Skeletal muscle satellite cell (primary cell): ENCODE results near the gene FN1.
"Not testable (repeated sequence)": the region's sequence is repeated elsewhere in the genome, so short reads cannot be mapped to it uniquely, and the experiment has no call there.

Experiments
- H3K27me3 ChIP-seq: 2 replicates; pipeline ENCODE4 v1.7.0; 2013; ENCODE audit warnings: low read length; ENCODE audit not compliant: control insufficient read depth, insufficient read depth
- H3K36me3 ChIP-seq: 2 replicates; pipeline ENCODE4 v1.7.0; 2013; ENCODE audit warnings: mild to moderate bottlenecking, control low read depth, low read length; ENCODE audit not compliant: insufficient read depth
- H3K4me1 ChIP-seq: 2 replicates; pipeline ENCODE4 v1.7.0; 2013; ENCODE audit warnings: low read length; ENCODE audit not compliant: control insufficient read depth, insufficient read depth
- H3K4me2 ChIP-seq: 2 replicates; pipeline ENCODE4 v1.7.0; 2013; ENCODE audit warnings: mild to moderate bottlenecking, low read length
- H3K4me3 ChIP-seq: 2 replicates; pipeline ENCODE4 v1.7.0; 2013; ENCODE audit warnings: low read length
- H3K9ac ChIP-seq: 2 replicates; pipeline ENCODE4 v1.7.0; 2013; ENCODE audit warnings: mild to moderate bottlenecking, low read depth, low read length, moderate library complexity
- H3K9me3 ChIP-seq: replicated peaks from 2 replicates; pipeline ENCODE4 v1.7.0; 2013; ENCODE audit warnings: mild to moderate bottlenecking, control low read depth, low read length

The FN1 gene

GRCh38 chr2:215360059-215360458, 75.8 kb downstream of the FN1 start:
- H3K27me3 ChIP-seq, H3K4me3 ChIP-seq, H3K9me3 ChIP-seq, H3K4me2 ChIP-seq, H3K9ac ChIP-seq, H3K4me1 ChIP-seq: not testable (repeated sequence)
- peaks cover 68% of the 10 kb centered on the region for H3K36me3 ChIP-seq

- Histone ChIP-seq H3K9ac (no peak overlapping the region), H3K4me1 (peaks cover under 1% of the 10 kb centered on the region), H3K36me3 (peaks cover 63% of the 10 kb centered on the region), H3K4me3 (no peak overlapping the region), H3K9me3 (no peaks in the 10 kb centered on the region), H3K27me3 (no peaks in the 10 kb centered on the region), H3K4me2 (no peak overlapping the region)
Observed at GRCh38 chr2:215359576-215359922, 76.3 kb downstream of the FN1 start.

- Histone ChIP-seq H3K9me3 (no peaks in the 10 kb centered on the region), H3K36me3 (peaks cover 58% of the 10 kb centered on the region), H3K4me2 (no peak overlapping the region), H3K27me3 (no peaks in the 10 kb centered on the region), H3K4me1 (no peaks in the 10 kb centered on the region), H3K4me3 (no peak overlapping the region), H3K9ac (no peak overlapping the region)
Observed at GRCh38 chr2:215358891-215359575, 76.8 kb downstream of the FN1 start.

DNA sequence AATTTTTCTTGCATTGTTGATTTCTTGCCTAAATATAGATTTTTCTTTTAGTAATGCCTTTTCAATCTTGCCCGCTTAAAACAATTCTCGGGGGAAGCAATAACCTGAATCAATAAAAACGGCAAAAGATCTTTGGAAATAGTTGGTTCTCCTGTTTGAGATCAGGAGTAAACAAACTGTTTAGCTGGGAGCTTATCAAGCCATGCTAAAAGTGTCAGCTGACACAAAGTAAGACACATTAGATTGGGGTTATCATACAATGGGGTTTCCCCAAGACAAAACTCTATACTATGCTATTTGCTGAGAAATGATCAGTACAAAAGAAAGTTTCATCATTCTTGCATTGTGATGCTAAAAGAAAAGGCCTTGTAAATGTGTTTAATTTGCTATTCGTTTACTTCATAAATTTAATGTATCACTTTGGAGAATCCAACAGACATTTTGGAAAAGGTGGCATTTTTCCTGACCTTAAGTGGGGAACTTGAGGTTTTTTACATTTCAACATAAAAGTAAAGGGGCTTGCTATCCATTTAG, 77.5 kb downstream of the FN1 start:
- Histone ChIP-seq H3K9ac (no peak overlapping the region), H3K9me3 (no peaks in the 10 kb centered on the region), H3K27me3 (no peaks in the 10 kb centered on the region), H3K4me2 (no peak overlapping the region), H3K36me3 (peaks cover 51% of the 10 kb centered on the region), H3K4me3 (no peak overlapping the region), H3K4me1 (no peaks in the 10 kb centered on the region)

DNA sequence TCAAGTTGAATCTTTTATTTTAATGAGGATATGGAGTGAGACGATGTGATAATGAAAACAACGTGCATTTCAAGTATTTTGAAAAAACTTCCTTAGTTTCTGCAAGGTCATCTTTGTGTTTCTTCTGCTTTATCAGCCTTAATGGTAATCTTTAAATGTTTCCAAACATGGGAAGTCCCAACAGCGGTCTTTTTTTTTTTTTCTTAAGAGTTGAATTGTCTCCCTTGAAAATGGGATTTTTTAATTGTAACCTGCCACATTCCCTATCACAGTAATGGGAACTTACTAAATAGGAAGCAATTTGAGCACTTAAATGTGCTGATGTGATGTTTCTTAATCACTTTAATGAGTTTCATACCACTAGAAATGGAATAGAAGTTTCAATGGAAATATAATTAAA, 78.2 kb downstream of the FN1 start:
- no peaks in the 10 kb centered on the region for H3K4me1 ChIP-seq
- H3K27me3 ChIP-seq, result no peaks in the 10 kb centered on the region
- H3K9ac ChIP-seq, result no peak overlapping the region
- no peak overlapping the region for H3K4me3 ChIP-seq
- H3K36me3 ChIP-seq, result peaks cover 44% of the 10 kb centered on the region
- no peaks in the 10 kb centered on the region for H3K9me3 ChIP-seq
- H3K4me2 ChIP-seq, result no peak overlapping the region

- Histone ChIP-seq H3K4me2 (no peak overlapping the region), H3K9me3 (no peaks in the 10 kb centered on the region), H3K4me1 (no peaks in the 10 kb centered on the region), H3K36me3 (peaks cover 38% of the 10 kb centered on the region), H3K4me3 (no peak overlapping the region), H3K9ac (no peak overlapping the region), H3K27me3 (no peaks in the 10 kb centered on the region)
Observed at GRCh38 chr2:215356948-215357461, 78.9 kb downstream of the FN1 start.

DNA sequence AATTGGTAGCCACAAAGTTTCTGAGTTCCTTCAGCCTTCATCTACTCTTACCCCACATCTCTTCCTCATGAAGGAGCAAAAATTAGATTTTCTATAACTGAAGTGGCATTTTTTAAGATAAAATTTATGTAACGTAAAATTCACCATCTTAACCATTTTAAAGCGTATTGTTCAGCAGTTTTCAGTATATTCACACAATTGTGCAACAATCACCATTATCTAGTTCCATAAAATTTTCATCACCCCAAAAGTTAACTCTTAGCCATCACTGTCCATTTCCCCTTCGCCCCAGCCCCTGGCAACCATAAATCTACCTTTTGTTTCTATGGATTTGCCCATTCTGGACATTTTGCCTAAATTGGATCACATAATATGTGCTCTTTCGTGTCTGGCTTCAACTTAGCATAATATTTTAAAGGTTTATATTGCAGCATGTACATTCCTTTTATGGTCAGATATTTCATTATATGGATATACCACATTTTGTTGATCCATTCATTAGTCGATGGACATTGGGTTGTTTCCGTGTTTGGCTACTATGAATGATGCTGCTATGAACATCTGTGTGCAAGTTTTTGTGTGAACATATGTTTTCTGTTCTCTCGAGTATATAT, 79.4 kb downstream of the FN1 start:
- Histone ChIP-seq H3K4me1 (no peaks in the 10 kb centered on the region), H3K36me3 (peaks cover 37% of the 10 kb centered on the region), H3K9me3 (no peaks in the 10 kb centered on the region), H3K27me3 (no peaks in the 10 kb centered on the region), H3K4me3 (no peak overlapping the region), H3K4me2 (no peak overlapping the region), H3K9ac (no peak overlapping the region)

- Histone ChIP-seq H3K9me3 (no peaks in the 10 kb centered on the region), H3K36me3 (peaks cover 31% of the 10 kb centered on the region), H3K4me2 (no peak overlapping the region), H3K4me3 (no peak overlapping the region), H3K27me3 (no peaks in the 10 kb centered on the region), H3K9ac (no peak overlapping the region), H3K4me1 (no peaks in the 10 kb centered on the region)
Observed at GRCh38 chr2:215355801-215356200, 80.1 kb downstream of the FN1 start.

GRCh38 chr2:215354771-215355695, 80.8 kb downstream of the FN1 start:
- Histone ChIP-seq H3K36me3 (peaks cover 23% of the 10 kb centered on the region), H3K27me3 (no peaks in the 10 kb centered on the region), H3K9ac (no peak overlapping the region), H3K4me3 (no peak overlapping the region), H3K9me3 (no peaks in the 10 kb centered on the region), H3K4me1 (no peaks in the 10 kb centered on the region), H3K4me2 (no peak overlapping the region)

GRCh38 chr2:215352602-215353001, 83.3 kb downstream of the FN1 start:
- Histone ChIP-seq H3K9me3 (no peaks in the 10 kb centered on the region), H3K36me3 (peaks cover 23% of the 10 kb centered on the region), H3K4me3 (no peak overlapping the region), H3K4me1 (no peaks in the 10 kb centered on the region), H3K9ac (no peak overlapping the region), H3K27me3 (no peaks in the 10 kb centered on the region), H3K4me2 (no peak overlapping the region)

- H3K27me3 ChIP-seq, result no peaks in the 10 kb centered on the region
- H3K9me3 ChIP-seq, result no peaks in the 10 kb centered on the region
- H3K4me3 ChIP-seq, result no peak overlapping the region
- H3K9ac ChIP-seq, result no peak overlapping the region
- no peak overlapping the region for H3K4me2 ChIP-seq
- peaks cover 62% of the 10 kb centered on the region for H3K36me3 ChIP-seq
- H3K4me1 ChIP-seq, result no peaks in the 10 kb centered on the region
Observed at GRCh38 chr2:215347878-215348277, 88.0 kb downstream of the FN1 start.
